Right lobe of liver (tissue), 4 donors: Measurements from ENCODE around the gene KRTAP2-4.

Experiments
- CTCF ChIP-seq, 4 donors: fragments of 200-600 bp in 3 of 4; fragments of 450-650 bp in 1 of 4; IDR thresholded peaks; one replicate each; pipeline versions ENCODE4 v1.5.1 to v1.8.0; 2016 to 2022; ENCODE audit warnings: antibody characterized with exemption in 4 of 4, mild to moderate bottlenecking in 2 of 4
- POLR2A ChIP-seq: fragments of 450-650 bp; IDR thresholded peaks from one replicate; pipeline ENCODE4 v1.6.1; 2017; ENCODE audit warnings: antibody characterized with exemption, mild to moderate bottlenecking
- donor health status: DM: no; HTN: no; CAD: no.
- donor health status: DM: no; HTN: no; CAD: no.
- donor health status: DM: no; HTN: yes; CAD: no.

- no peak for TF ChIP-seq POLR2A
- TF ChIP-seq CTCF (IDR thresholded peaks at IDR 0.05) = no peak
Measured at GRCh38 chr17:41042953-41043352, 22.7 kb downstream of the KRTAP2-4 start.
